Gastrocnemius medialis (tissue), 4 donors: ENCODE data around the gene ARHGAP5.

ENCODE experiments used
- POLR2A ChIP-seq, 2 donors: fragments of 450-650 bp; IDR thresholded peaks; one replicate each; pipeline ENCODE4 v1.6.1; 2017; ENCODE audit warnings: antibody characterized with exemption in 2 of 2, mild to moderate bottlenecking in 2 of 2, moderate library complexity in 2 of 2
- TF ChIP-seq, protein P1 (sequence below), 5 experiments: fragments of 450-650 bp in 3 of 5; fragments of 200-600 bp in 2 of 5; sonication (generic) in 2 of 5; IDR thresholded peaks in 4 of 5; conservative IDR thresholded peaks in 1 of 5; 1 replicate in 4 of 5; 2 replicates in 1 of 5; pipeline ENCODE4 v1.5.1; 2016 to 2019; ENCODE audit warnings: antibody characterized with exemption in 5 of 5, mild to moderate bottlenecking in 3 of 5, moderate library complexity in 3 of 5

GRCh38 chr14:32169191-32169590 lies 92.1 kb downstream of the ARHGAP5 start:
- TF ChIP-seq, protein P1, sequence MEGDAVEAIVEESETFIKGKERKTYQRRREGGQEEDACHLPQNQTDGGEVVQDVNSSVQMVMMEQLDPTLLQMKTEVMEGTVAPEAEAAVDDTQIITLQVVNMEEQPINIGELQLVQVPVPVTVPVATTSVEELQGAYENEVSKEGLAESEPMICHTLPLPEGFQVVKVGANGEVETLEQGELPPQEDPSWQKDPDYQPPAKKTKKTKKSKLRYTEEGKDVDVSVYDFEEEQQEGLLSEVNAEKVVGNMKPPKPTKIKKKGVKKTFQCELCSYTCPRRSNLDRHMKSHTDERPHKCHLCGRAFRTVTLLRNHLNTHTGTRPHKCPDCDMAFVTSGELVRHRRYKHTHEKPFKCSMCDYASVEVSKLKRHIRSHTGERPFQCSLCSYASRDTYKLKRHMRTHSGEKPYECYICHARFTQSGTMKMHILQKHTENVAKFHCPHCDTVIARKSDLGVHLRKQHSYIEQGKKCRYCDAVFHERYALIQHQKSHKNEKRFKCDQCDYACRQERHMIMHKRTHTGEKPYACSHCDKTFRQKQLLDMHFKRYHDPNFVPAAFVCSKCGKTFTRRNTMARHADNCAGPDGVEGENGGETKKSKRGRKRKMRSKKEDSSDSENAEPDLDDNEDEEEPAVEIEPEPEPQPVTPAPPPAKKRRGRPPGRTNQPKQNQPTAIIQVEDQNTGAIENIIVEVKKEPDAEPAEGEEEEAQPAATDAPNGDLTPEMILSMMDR (IDR thresholded peaks at IDR 0.05 in 4 of 5, conservative IDR thresholded peaks at IDR 0.05 in 1 of 5): no peak
- TF ChIP-seq POLR2A (IDR thresholded peaks at IDR 0.05): no peak
